Measurements from ENCODE around the gene BRINP2.

Gene BRINP2

GRCh38 chr1:177275736-177276135, 105.0 kb downstream of the BRINP2 start:
- H3K4me3 ChIP-seq (replicated peaks; ENCODE audit: low read depth, low read length): no peak overlapping the region
- no peak for DNase-seq (ENCODE audit: low read depth)
- no peak for TF ChIP-seq CTCF (IDR thresholded peaks at IDR 0.05; ENCODE audit: low read length, missing control alignments)

GRCh38 chr1:177278626-177279390, 108.0 kb downstream of the BRINP2 start:
- peak; percentile 43 for DNase-seq (ENCODE audit: low read depth)
- no peak overlapping the region for H3K4me3 ChIP-seq (replicated peaks; ENCODE audit: low read depth, low read length)
- no peak for TF ChIP-seq CTCF (IDR thresholded peaks at IDR 0.05; ENCODE audit: low read length, missing control alignments)

GRCh38 chr1:177281901-177282300, 111.1 kb downstream of the BRINP2 start:
- no peak overlapping the region for H3K4me3 ChIP-seq (replicated peaks; ENCODE audit: low read depth, low read length)
- DNase-seq (ENCODE audit: low read depth): no peak
- TF ChIP-seq CTCF (IDR thresholded peaks at IDR 0.05; ENCODE audit: low read length, missing control alignments): no peak

- H3K4me3 ChIP-seq (replicated peaks; ENCODE audit: low read depth, low read length): no peak overlapping the region
- TF ChIP-seq CTCF (IDR thresholded peaks at IDR 0.05; ENCODE audit: low read length, missing control alignments): no peak
- no peak for DNase-seq (ENCODE audit: low read depth)
These were observed 112.2 kb downstream of the BRINP2 start for GRCh38 chr1:177282976-177283375.

- no peak overlapping the region for H3K4me3 ChIP-seq (replicated peaks; ENCODE audit: low read depth, low read length)
- TF ChIP-seq CTCF (IDR thresholded peaks at IDR 0.05; ENCODE audit: low read length, missing control alignments): no peak
- DNase-seq (ENCODE audit: low read depth): no peak
These were observed 112.6 kb downstream of the BRINP2 start for GRCh38 chr1:177283380-177283779.

GRCh38 chr1:177286396-177286795, 115.6 kb downstream of the BRINP2 start:
- TF ChIP-seq CTCF (IDR thresholded peaks at IDR 0.05; ENCODE audit: low read length, missing control alignments): no peak
- H3K4me3 ChIP-seq (replicated peaks; ENCODE audit: low read depth, low read length): no peak overlapping the region
- DNase-seq (ENCODE audit: low read depth): no peak

- TF ChIP-seq CTCF (IDR thresholded peaks at IDR 0.05; ENCODE audit: low read length, missing control alignments): no peak
- no peak overlapping the region for H3K4me3 ChIP-seq (replicated peaks; ENCODE audit: low read depth, low read length)
- no peak for DNase-seq (ENCODE audit: low read depth)
These were observed 116.5 kb downstream of the BRINP2 start for GRCh38 chr1:177287270-177287669.

Measured in fibroblast of pulmonary artery (primary cell).